GM23248 (cell line): ENCODE data around the gene MAK. TPM values are rescaled to one million over a fixed set of nuclear protein-coding genes. Genes with fewer than 3 reads are reported as not detected.

Experiments used
- DNase-seq: peaks from one replicate; pipeline ENCODE4 v3.0.0-alpha.2; 2015
- H2AFZ ChIP-seq: fragments of 200-600 bp; sonication (generic); 2 replicates; pipeline ENCODE4 v1.6.1; 2016; ENCODE audit warnings: antibody characterized with exemption
- H3F3A ChIP-seq: fragments of 200-600 bp; sonication (generic); 2 replicates; pipeline ENCODE4 v1.6.1; 2016; ENCODE audit warnings: mild to moderate bottlenecking, antibody characterized with exemption, mixed run types; ENCODE audit not compliant: insufficient read depth
- H3K27ac ChIP-seq: fragments of 200-600 bp; sonication (generic); 2 replicates; pipeline ENCODE4 v1.5.1; 2016; ENCODE audit warnings: mild to moderate bottlenecking
- H3K27me3 ChIP-seq: fragments of 200-600 bp; sonication (generic); replicated peaks from 2 replicates; pipeline ENCODE4 v1.6.1; 2016; ENCODE audit warnings: mild to moderate bottlenecking; ENCODE audit not compliant: insufficient read depth
- H3K36me3 ChIP-seq: fragments of 200-600 bp; sonication (generic); 2 replicates; pipeline ENCODE4 v1.6.1; 2016; ENCODE audit warnings: low read depth, mild to moderate bottlenecking
- H3K4me1 ChIP-seq: fragments of 200-600 bp; sonication (generic); 2 replicates; pipeline ENCODE4 v1.6.1; 2016; ENCODE audit warnings: mild to moderate bottlenecking; ENCODE audit not compliant: insufficient read depth
- H3K4me2 ChIP-seq: fragments of 200-600 bp; sonication (generic); one replicate; pipeline ENCODE4 v1.6.1; 2016; ENCODE audit warnings: mild to moderate bottlenecking; ENCODE audit not compliant: unreplicated experiment
- H3K4me3 ChIP-seq: fragments of 200-600 bp; sonication (generic); 2 replicates; pipeline ENCODE4 v1.5.1; 2016; ENCODE audit warnings: mild to moderate bottlenecking
- H3K79me2 ChIP-seq: fragments of 200-600 bp; sonication (generic); 2 replicates; pipeline ENCODE4 v1.6.1; 2016; ENCODE audit warnings: mild to moderate bottlenecking; ENCODE audit not compliant: insufficient read depth
- H3K9ac ChIP-seq: fragments of 200-600 bp; sonication (generic); 2 replicates; pipeline ENCODE4 v1.6.1; 2016; ENCODE audit warnings: mild to moderate bottlenecking
- H3K9me2 ChIP-seq: fragments of 200-600 bp; sonication (generic); 2 replicates; pipeline ENCODE4 v1.6.1; 2016; ENCODE audit warnings: mixed run types, mild to moderate bottlenecking, moderate library complexity; ENCODE audit not compliant: insufficient read depth
- H3K9me3 ChIP-seq: fragments of 200-600 bp; sonication (generic); one replicate; pipeline ENCODE4 v1.6.1; 2017; ENCODE audit warnings: low read depth
- H4K20me1 ChIP-seq: fragments of 200-600 bp; sonication (generic); 2 replicates; pipeline ENCODE4 v1.6.0; 2016; ENCODE audit not compliant: insufficient read depth
- EZH2 ChIP-seq: fragments of 200-600 bp; sonication (generic); IDR thresholded peaks from 2 replicates; pipeline ENCODE4 v1.6.1; 2018; ENCODE audit warnings: antibody characterized with exemption, mild to moderate bottlenecking; ENCODE audit not compliant: insufficient read depth, poor library complexity, severe bottlenecking
- EZH2phosphoT487 ChIP-seq: fragments of 200-600 bp; sonication (generic); IDR thresholded peaks from 2 replicates; pipeline ENCODE4 v1.6.1; 2018; ENCODE audit warnings: antibody characterized with exemption, moderate library complexity, mild to moderate bottlenecking, low read depth; ENCODE audit not compliant: insufficient read depth
- WGBS, 2 experiments: methylation state at CpG; one replicate each; pipeline ENCODE4 v1.1.6; 2015 to 2017; ENCODE audit warnings: low lambda C conversion rate in 2 of 2, low coverage in 1 of 2; ENCODE audit errors: missing lambda C conversion rate in 2 of 2; 5-methylcytosine and 5-hydroxymethylcytosine counted together
- in situ Hi-C: fragments of 300-500 bp; cut with MboI; formaldehyde crosslinking; loops from 2 replicates; pipeline ENCODE4 v1.15.0; 2020
- polyA plus RNA-seq: library from polyadenylated mRNA; unstranded; fragments of >200 nt; fragmentation: Nextera tagmentation; extraction: Ambion mirVana; gene quantifications from 2 replicates; pipeline ENCODE4 v1.2.1, GENCODE V29; 2016
- total RNA-seq: library from RNA; depleted of rRNA; stranded (reverse); fragments of >200 nt; shearing (Covaris generic); gene quantifications from 2 replicates; pipeline ENCODE4 v1.2.3, GENCODE V29; 2014

Gene MAK
- total and polyA plus RNA-seq, 2 experiments from 2014 or later: 0.14 TPM; not detected in 1

- peaks cover 14% of the 10 kb centered on the region; the same call in 1 of the 2 replicates for H3K4me1 ChIP-seq
- DNase-seq: no peak
- in situ Hi-C loops: no loop called here
- H3K36me3 ChIP-seq: no peaks in the 10 kb centered on the region
- no peaks in the 10 kb centered on the region for H3K9me2 ChIP-seq
- no peak overlapping the region for H3K4me2 ChIP-seq
- peaks cover 13% of the 10 kb centered on the region; the same call in 1 of the 2 replicates for H3F3A ChIP-seq
- H2AFZ ChIP-seq: no peak overlapping the region
- H3K27me3 ChIP-seq: no peaks in the 10 kb centered on the region
- no peak overlapping the region for H3K27ac ChIP-seq
- TF ChIP-seq EZH2phosphoT487: no peak
- TF ChIP-seq EZH2: no peak
- H3K9ac ChIP-seq: no peak overlapping the region
- H3K9me3 ChIP-seq: no peaks in the 10 kb centered on the region
- H3K79me2 ChIP-seq: peaks cover 71% of the 10 kb centered on the region
- H4K20me1 ChIP-seq: no peaks in the 10 kb centered on the region; the same call in 1 of the 2 replicates
- 47 to 63% methylated on average over 2 of the region's 2 CpGs for WGBS, 2 experiments
- no peak overlapping the region for H3K4me3 ChIP-seq
Observed at GRCh38 chr6:10749734-10750133, 88.6 kb downstream of the MAK start.

- H3K4me3 ChIP-seq: peak within 1 kb of the TSS; percentile 88
- 2% methylated on average over 36 to 51 of the region's 52 CpGs for WGBS, 2 experiments
- H3K4me2 ChIP-seq: peak within 1 kb of the TSS; percentile 90
- in situ Hi-C loops: no loop called here
- peaks cover 13% of the 10 kb centered on the region; the same call in 1 of the 2 replicates for H3F3A ChIP-seq
- peak within 1 kb of the TSS; percentile 52 for H3K27ac ChIP-seq
- H3K9me3 ChIP-seq: no peaks in the 10 kb centered on the region
- H3K4me1 ChIP-seq: peaks cover 14% of the 10 kb centered on the region; the same call in 1 of the 2 replicates
- H4K20me1 ChIP-seq: no peaks in the 10 kb centered on the region; the same call in 1 of the 2 replicates
- H2AFZ ChIP-seq: peak within 1 kb of the TSS; percentile 94
- TF ChIP-seq EZH2 (no peak), EZH2phosphoT487 (no peak)
- no peaks in the 10 kb centered on the region for H3K27me3 ChIP-seq
- H3K9ac ChIP-seq: peak within 1 kb of the TSS; percentile 92
- H3K36me3 ChIP-seq: no peaks in the 10 kb centered on the region
- peak; percentile 99 for DNase-seq
- H3K9me2 ChIP-seq: no peaks in the 10 kb centered on the region
- H3K79me2 ChIP-seq: peaks cover 47% of the 10 kb centered on the region
Observed at GRCh38 chr6:10747251-10747972, 90.9 kb downstream of the MAK start, which contains the start of gene TMEM14B. TSS of gene TMEM14B (plus strand) at chr6:10747805. CDS start at chr6:10749246, 1,441 bp downstream.

GRCh38 chr6:10746915-10747250, 91.5 kb downstream of the MAK start:
- Histone ChIP-seq H3K4me3 (peak overlapping the region; percentile 88), H3K9me2 (no peaks in the 10 kb centered on the region), H3K4me2 (peak overlapping the region; percentile 90), H3K4me1 (peaks cover 14% of the 10 kb centered on the region; the same call in 1 of the 2 replicates), H3K27ac (peak overlapping the region; percentile 52; the same call in 1 of the 2 replicates), H3K36me3 (no peaks in the 10 kb centered on the region), H4K20me1 (no peaks in the 10 kb centered on the region; the same call in 1 of the 2 replicates), H3F3A (peaks cover 13% of the 10 kb centered on the region; the same call in 1 of the 2 replicates), H3K79me2 (peaks cover 42% of the 10 kb centered on the region), H3K9me3 (no peaks in the 10 kb centered on the region), H2AFZ (peak overlapping the region; percentile 94), H3K9ac (peak overlapping the region; percentile 92; the same call in 1 of the 2 replicates), H3K27me3 (no peaks in the 10 kb centered on the region)
- no peak for DNase-seq
- no peak for TF ChIP-seq EZH2
- TF ChIP-seq EZH2phosphoT487: no peak
- in situ Hi-C loops: no loop called here
- WGBS, 2 experiments: 70 to 72% methylated on average over 9 of the region's 9 CpGs

GRCh38 chr6:10745116-10745515, 93.2 kb downstream of the MAK start:
- Histone ChIP-seq H3K79me2 (peaks cover 24% of the 10 kb centered on the region), H3K9me2 (no peaks in the 10 kb centered on the region), H3K36me3 (no peaks in the 10 kb centered on the region), H3K27me3 (no peaks in the 10 kb centered on the region), H4K20me1 (no peaks in the 10 kb centered on the region; the same call in 1 of the 2 replicates), H3K4me3 (no peak overlapping the region), H3K4me1 (peaks cover 14% of the 10 kb centered on the region; the same call in 1 of the 2 replicates), H3K4me2 (no peak overlapping the region), H3K9ac (no peak overlapping the region), H3K9me3 (no peaks in the 10 kb centered on the region), H3F3A (peaks cover 13% of the 10 kb centered on the region; the same call in 1 of the 2 replicates), H2AFZ (no peak overlapping the region), H3K27ac (no peak overlapping the region)
- 87 to 90% methylated on average over 5 of the region's 5 CpGs for WGBS, 2 experiments
- TF ChIP-seq EZH2: no peak
- no peak for TF ChIP-seq EZH2phosphoT487
- in situ Hi-C loops: no loop called here
- no peak for DNase-seq
